Glutamatergic neuron (in vitro differentiated cells): ENCODE results near the gene CCBE1. TPM values are rescaled to one million over a fixed set of nuclear protein-coding genes. Genes with fewer than 3 reads are reported as not detected.

Experiments
- DNase-seq: peaks from one replicate; pipeline ENCODE4 v3.0.0; 2022
- H3K27ac Mint-ChIP-seq: one replicate; pipeline ENCODE4 v1.8.0; 2020; ENCODE audit warnings: mild to moderate bottlenecking, mixed read lengths, inconsistent platforms; ENCODE audit not compliant: unreplicated experiment
- H3K27me3 Mint-ChIP-seq: one replicate; pipeline ENCODE4 v1.8.0; 2020; ENCODE audit warnings: mild to moderate bottlenecking, moderate library complexity, mixed read lengths, inconsistent platforms; ENCODE audit not compliant: unreplicated experiment
- H3K36me3 Mint-ChIP-seq: one replicate; pipeline ENCODE4 v1.8.0; 2020; ENCODE audit warnings: mild to moderate bottlenecking, mixed read lengths, inconsistent platforms; ENCODE audit not compliant: unreplicated experiment
- H3K4me1 Mint-ChIP-seq: one replicate; pipeline ENCODE4 v1.8.0; 2020; ENCODE audit warnings: mild to moderate bottlenecking, low read depth, mixed read lengths, inconsistent platforms; ENCODE audit not compliant: unreplicated experiment
- H3K4me3 Mint-ChIP-seq: one replicate; pipeline ENCODE4 v1.8.0; 2020; ENCODE audit warnings: mild to moderate bottlenecking, mixed read lengths, inconsistent platforms; ENCODE audit not compliant: unreplicated experiment
- H3K9me3 Mint-ChIP-seq: one replicate; pipeline ENCODE4 v1.8.0; 2020; ENCODE audit warnings: mild to moderate bottlenecking, moderate library complexity, mixed read lengths, inconsistent platforms; ENCODE audit not compliant: unreplicated experiment
- CTCF ChIP-seq: fragments of 200-600 bp; sonication (generic); IDR thresholded peaks from one replicate; pipeline ENCODE4 v1.5.0; 2021; ENCODE audit not compliant: partially characterized antibody, unreplicated experiment
- total RNA-seq: library from RNA; stranded (reverse); fragmentation: NEBNext Ultra II Directional; extraction: Animal tissue kit (Norgen Biotek cat#: 25700); gene quantifications from one replicate; pipeline ENCODE4 v1.2.1, GENCODE V29; 2021; ENCODE audit not compliant: unreplicated experiment

CCBE1 gene
- total RNA-seq, 1 donor from 2014 or later: 0.81 TPM

GRCh38 chr18:59708988-59709387 is 11.8 kb upstream of the CCBE1 start:
- no peak overlapping the region for H3K4me3 Mint-ChIP-seq
- H3K4me1 Mint-ChIP-seq: peaks cover 6% of the 10 kb centered on the region
- TF ChIP-seq CTCF: no peak
- no peak for DNase-seq
- H3K9me3 Mint-ChIP-seq: no peaks in the 10 kb centered on the region
- H3K36me3 Mint-ChIP-seq: no peaks in the 10 kb centered on the region
- no peak overlapping the region for H3K27ac Mint-ChIP-seq
- H3K27me3 Mint-ChIP-seq: peaks cover 2% of the 10 kb centered on the region

GRCh38 chr18:59707306-59707705 is 10.1 kb upstream of the CCBE1 start:
- TF ChIP-seq CTCF: no peak
- peaks cover 2% of the 10 kb centered on the region for H3K27me3 Mint-ChIP-seq
- DNase-seq: no peak
- no peak overlapping the region for H3K27ac Mint-ChIP-seq
- H3K4me3 Mint-ChIP-seq: no peak overlapping the region
- no peaks in the 10 kb centered on the region for H3K9me3 Mint-ChIP-seq
- peaks cover 6% of the 10 kb centered on the region for H3K4me1 Mint-ChIP-seq
- H3K36me3 Mint-ChIP-seq: no peaks in the 10 kb centered on the region

- TF ChIP-seq CTCF: no peak
- no peak for DNase-seq
- Mint-ChIP-seq H3K4me3 (no peak overlapping the region), H3K36me3 (no peaks in the 10 kb centered on the region), H3K9me3 (no peaks in the 10 kb centered on the region), H3K27me3 (peaks cover 2% of the 10 kb centered on the region), H3K27ac (no peak overlapping the region), H3K4me1 (peaks cover 6% of the 10 kb centered on the region)
These were observed 9.3 kb upstream of the CCBE1 start for GRCh38 chr18:59706499-59706898.

DNA sequence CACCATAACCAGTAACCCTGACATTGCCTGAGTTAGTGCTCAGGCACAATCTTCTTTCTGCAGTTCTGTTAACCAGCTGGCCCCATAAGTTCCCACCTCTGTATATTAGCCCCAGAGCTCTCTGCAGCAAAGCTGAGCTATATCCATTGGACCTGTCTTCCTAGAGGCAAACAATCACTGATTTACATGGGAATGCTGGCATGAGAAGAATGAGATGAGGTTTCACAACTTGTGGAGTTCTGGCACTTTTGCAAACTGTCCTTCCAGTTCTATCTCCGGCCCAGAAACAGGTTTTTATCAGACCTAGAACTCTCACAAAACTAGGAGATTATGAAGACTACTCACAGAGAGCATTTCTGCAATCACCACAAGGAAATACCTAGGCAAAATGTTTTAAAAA is 7.9 kb upstream of the CCBE1 start:
- no peak overlapping the region for H3K27ac Mint-ChIP-seq
- DNase-seq: no peak
- H3K4me3 Mint-ChIP-seq: no peak overlapping the region
- peaks cover 6% of the 10 kb centered on the region for H3K4me1 Mint-ChIP-seq
- no peak for TF ChIP-seq CTCF
- H3K36me3 Mint-ChIP-seq: no peaks in the 10 kb centered on the region
- peaks cover 2% of the 10 kb centered on the region for H3K27me3 Mint-ChIP-seq
- no peaks in the 10 kb centered on the region for H3K9me3 Mint-ChIP-seq

DNA sequence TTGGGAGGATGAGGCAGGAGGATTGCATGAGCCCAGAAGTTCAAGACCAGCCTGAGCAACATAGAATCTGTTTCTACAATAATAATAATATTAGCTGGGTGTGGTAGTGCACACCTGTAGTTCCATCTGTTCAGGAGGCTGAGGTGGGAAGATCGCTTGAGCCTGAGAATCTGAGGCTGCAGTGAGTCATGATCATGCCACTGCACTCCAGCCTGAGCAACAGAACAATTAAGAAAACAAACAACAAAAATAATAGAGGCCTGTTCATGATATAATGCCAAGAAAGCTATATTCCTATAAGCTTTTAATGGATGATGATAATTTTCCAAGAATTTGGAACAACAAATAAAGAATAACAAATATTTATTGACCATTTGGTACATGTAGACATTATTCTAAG is 6.9 kb upstream of the CCBE1 start:
- Mint-ChIP-seq H3K36me3 (no peaks in the 10 kb centered on the region), H3K4me1 (peaks cover 6% of the 10 kb centered on the region), H3K4me3 (no peak overlapping the region), H3K27ac (no peak overlapping the region), H3K9me3 (no peaks in the 10 kb centered on the region), H3K27me3 (peaks cover 2% of the 10 kb centered on the region)
- TF ChIP-seq CTCF: no peak
- no peak for DNase-seq
